ENCODE measurements around the gene SLC40A1.

The SLC40A1 gene

GRCh38 chr2:189530965-189531637 is 49.5 kb downstream of the SLC40A1 start:
- H3K4me3 ChIP-seq (replicated peaks; ENCODE audit: low read depth, low read length): no peak overlapping the region
- no peak for TF ChIP-seq CTCF (IDR thresholded peaks at IDR 0.05; ENCODE audit: low read length, missing control alignments)

GRCh38 chr2:189528617-189529016 is 52.0 kb downstream of the SLC40A1 start:
- no peak overlapping the region for H3K4me3 ChIP-seq (replicated peaks; ENCODE audit: low read depth, low read length)
- DNase-seq (ENCODE audit: low read depth): peak; percentile 21
- TF ChIP-seq CTCF (IDR thresholded peaks at IDR 0.05; ENCODE audit: low read length, missing control alignments): no peak

More at GRCh38 chr2:189530965-189531637, 49.5 kb downstream of the SLC40A1 start:
- no peak for DNase-seq (ENCODE audit: low read depth)

DNA sequence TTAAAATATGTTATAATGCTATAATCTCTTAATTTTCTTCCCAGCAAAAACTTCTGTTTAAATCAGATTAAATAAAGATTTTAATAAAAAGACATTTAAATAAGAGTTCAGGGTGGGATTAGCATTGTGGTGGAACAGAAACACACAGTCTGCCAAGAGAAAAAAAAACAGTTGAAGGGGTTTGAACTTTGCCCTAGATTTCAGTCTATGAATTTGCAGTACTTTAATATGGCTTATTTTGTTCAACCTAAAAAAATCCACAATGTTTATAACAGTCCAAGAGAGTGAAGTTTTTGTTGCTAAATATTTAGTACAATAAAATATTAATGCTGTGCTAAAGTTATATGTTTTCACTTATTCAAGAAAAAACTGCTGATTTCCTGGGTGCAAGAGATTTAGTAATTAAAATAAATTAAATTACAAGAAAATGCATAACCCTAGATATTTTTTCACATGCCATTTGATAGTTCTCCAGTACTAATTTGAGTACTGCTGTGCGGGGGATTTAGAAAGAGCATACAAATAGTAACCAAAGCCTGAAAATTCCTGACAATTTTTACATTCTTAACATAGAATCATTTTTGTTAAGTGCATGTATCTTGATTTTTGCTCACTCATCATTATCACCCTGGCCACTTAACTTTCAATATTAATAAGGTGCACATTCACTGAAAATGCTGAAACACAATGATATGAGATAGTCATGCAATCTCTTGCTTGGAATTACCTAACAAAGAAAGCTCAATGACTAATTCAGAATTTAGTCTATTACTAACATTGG is 52.6 kb downstream of the SLC40A1 start:
- H3K4me3 ChIP-seq (replicated peaks; ENCODE audit: low read depth, low read length): no peak overlapping the region
- DNase-seq (ENCODE audit: low read depth): no peak
- no peak for TF ChIP-seq CTCF (IDR thresholded peaks at IDR 0.05; ENCODE audit: low read length, missing control alignments)

GRCh38 chr2:189527041-189527750 is 53.4 kb downstream of the SLC40A1 start:
- no peak overlapping the region for H3K4me3 ChIP-seq (replicated peaks; ENCODE audit: low read depth, low read length)
- DNase-seq (ENCODE audit: low read depth): no peak
- no peak for TF ChIP-seq CTCF (IDR thresholded peaks at IDR 0.05; ENCODE audit: low read length, missing control alignments)

- no peak for TF ChIP-seq CTCF (IDR thresholded peaks at IDR 0.05; ENCODE audit: low read length, missing control alignments)
- no peak overlapping the region for H3K4me3 ChIP-seq (replicated peaks; ENCODE audit: low read depth, low read length)
- no peak for DNase-seq (ENCODE audit: low read depth)
Measured at GRCh38 chr2:189526241-189526640, 54.3 kb downstream of the SLC40A1 start.

GRCh38 chr2:189524746-189525145 is 55.8 kb downstream of the SLC40A1 start:
- H3K4me3 ChIP-seq (replicated peaks; ENCODE audit: low read depth, low read length): no peak overlapping the region
- no peak for TF ChIP-seq CTCF (IDR thresholded peaks at IDR 0.05; ENCODE audit: low read length, missing control alignments)
- DNase-seq (ENCODE audit: low read depth): no peak

Measured in fibroblast of pulmonary artery (primary cell).